ENCODE results near the gene MT1H.

GRCh38 chr16:56623637-56624036 lies 46.0 kb upstream of the MT1H start:
- TF ChIP-seq EZH2 (IDR thresholded peaks at IDR 0.05; ENCODE audit: insufficient read depth, poor library complexity, severe bottlenecking), result no peak
- no peak for TF ChIP-seq EZH2phosphoT487 (IDR thresholded peaks at IDR 0.05; ENCODE audit: insufficient read depth, low read depth)
